ENCODE data around the gene STX4.

Gene STX4

GRCh38 chr16:30997725-30998711, 35.3 kb upstream of the STX4 start:
- POLR2A ChIA-PET, result interaction anchor here (0.8 to 1.6 kb wide), 6 partner anchors 12 to 182 kb away, joined by 3 to 5 read pairs (median 4); partner anchors contain the start of genes FUS, ZNF646 and ZNF668

GRCh38 chr16:30998852-30999761, 34.3 kb upstream of the STX4 start:
- TF ChIP-seq CTCF (IDR thresholded peaks at IDR 0.05; ENCODE audit: insufficient read depth, low read length, missing control alignments), result no peak
- POLR2A ChIA-PET, result interaction anchor here (0.8 to 1.6 kb wide), 6 partner anchors 13 to 181 kb away, joined by 3 to 5 read pairs (median 4); partner anchors contain the start of genes FUS, ZNF646 and ZNF668
- CTCF ChIA-PET, result interaction anchor here (0.7 to 1.8 kb wide), 7 partner anchors 9 to 444 kb away, joined by 3 to 9 read pairs (median 3); no protein-coding TSS in a partner anchor
- no peak for DNase-seq (ENCODE audit: low read depth, low spot score)
- H3K4me3 ChIP-seq (ENCODE audit: low read depth, low read length), result no peak overlapping the region

More at GRCh38 chr16:30997725-30998711, 35.3 kb upstream of the STX4 start:
- no peak for DNase-seq (ENCODE audit: low read depth, low spot score)
- H3K4me3 ChIP-seq (ENCODE audit: low read depth, low read length), result peak overlapping the region; percentile 59
- CTCF ChIA-PET, result interaction anchor here (0.7 to 5.6 kb wide), 8 partner anchors 10 to 445 kb away, joined by 3 to 49 read pairs (median 4); partner anchors contain the start of gene HSD3B7
- no peak for TF ChIP-seq CTCF (IDR thresholded peaks at IDR 0.05; ENCODE audit: insufficient read depth, low read length, missing control alignments)

- H3K4me3 ChIP-seq (ENCODE audit: low read depth, low read length), result no peak overlapping the region
- no peak for DNase-seq (ENCODE audit: low read depth, low spot score)
- ChIA-PET POLR2A (no interaction called here), CTCF (interaction anchor here (1.2 kb wide), 1 partner anchor 18 kb away, joined by 3 read pairs; no protein-coding TSS in a partner anchor)
- TF ChIP-seq CTCF (IDR thresholded peaks at IDR 0.05; ENCODE audit: insufficient read depth, low read length, missing control alignments), result no peak
These were observed 32.5 kb upstream of the STX4 start for GRCh38 chr16:31000671-31001382.

- no peak for TF ChIP-seq CTCF (IDR thresholded peaks at IDR 0.05; ENCODE audit: insufficient read depth, low read length, missing control alignments)
- DNase-seq (ENCODE audit: low read depth, low spot score), result no peak
- no peak overlapping the region for H3K4me3 ChIP-seq (ENCODE audit: low read depth, low read length)
- ChIA-PET POLR2A (no interaction called here), CTCF (interaction anchor here (2.0 kb wide), 1 partner anchor 17 kb away, joined by 14 read pairs; the partner anchor contains the start of gene HSD3B7)
These were observed 31.7 kb upstream of the STX4 start for GRCh38 chr16:31001507-31002249.

GRCh38 chr16:31002250-31002700, 31.1 kb upstream of the STX4 start:
- TF ChIP-seq CTCF (IDR thresholded peaks at IDR 0.05; ENCODE audit: insufficient read depth, low read length, missing control alignments), result no peak
- no peak overlapping the region for H3K4me3 ChIP-seq (ENCODE audit: low read depth, low read length)
- DNase-seq (ENCODE audit: low read depth, low spot score), result no peak
- POLR2A ChIA-PET, result no interaction called here
- CTCF ChIA-PET, result interaction anchor here (0.7 to 2.0 kb wide), 5 partner anchors 9 to 453 kb away, joined by 3 to 14 read pairs (median 3); partner anchors contain the start of gene HSD3B7
